Activated T-cell treated with anti-CD3 and anti-CD28 coated beads for 24 hours (primary cell): ENCODE measurements around the gene ZHX3.
"Not testable (repeated sequence)": the region's sequence is repeated elsewhere in the genome, so short reads cannot be mapped to it uniquely, and the experiment has no call there.

ENCODE experiments used
- DNase-seq: peaks from one replicate; pipeline ENCODE4 v3.0.0-alpha.2; 2020; ENCODE audit warnings: low read depth

Gene ZHX3

GRCh38 chr20:41330941-41331340 is 13.4 kb upstream of the ZHX3 start:
- DNase-seq = no peak

GRCh38 chr20:41330343-41330720 is 12.8 kb upstream of the ZHX3 start:
- DNase-seq = no peak

- DNase-seq = peak; percentile 58
Measured at GRCh38 chr20:41329435-41330342, 12.2 kb upstream of the ZHX3 start.

- DNase-seq = no peak
Measured at GRCh38 chr20:41327178-41327577, 9.6 kb upstream of the ZHX3 start.

GRCh38 chr20:41320976-41321375 is 3.4 kb upstream of the ZHX3 start:
- no peak for DNase-seq

- no peak for DNase-seq
Measured at GRCh38 chr20:41320441-41320840, 2.9 kb upstream of the ZHX3 start.

- DNase-seq = no peak
Measured at GRCh38 chr20:41318271-41318649, 729 bp upstream of the ZHX3 start.

GRCh38 chr20:41316602-41317545 is 657 bp downstream of the ZHX3 start:
- peak; percentile 71 for DNase-seq

GRCh38 chr20:41316051-41316450 is 1.5 kb downstream of the ZHX3 start:
- DNase-seq = no peak

GRCh38 chr20:41314386-41314785 is 3.1 kb downstream of the ZHX3 start:
- DNase-seq = no peak

- DNase-seq = not testable (repeated sequence)
Measured at GRCh38 chr20:41312009-41312408, 5.5 kb downstream of the ZHX3 start.

- no peak for DNase-seq
Measured at GRCh38 chr20:41309817-41310216, 7.7 kb downstream of the ZHX3 start.

- no peak for DNase-seq
Measured at GRCh38 chr20:41308726-41309413, 8.7 kb downstream of the ZHX3 start.

- DNase-seq = no peak
Measured at GRCh38 chr20:41308290-41308711, 9.2 kb downstream of the ZHX3 start.

GRCh38 chr20:41307021-41307420 is 10.5 kb downstream of the ZHX3 start:
- DNase-seq = no peak

- DNase-seq = no peak
Measured at GRCh38 chr20:41306061-41306727, 11.3 kb downstream of the ZHX3 start.

- DNase-seq = no peak
Measured at GRCh38 chr20:41304424-41305079, 13.0 kb downstream of the ZHX3 start.

GRCh38 chr20:41304002-41304401 is 13.5 kb downstream of the ZHX3 start:
- DNase-seq = no peak

GRCh38 chr20:41300886-41301285 is 16.6 kb downstream of the ZHX3 start:
- no peak for DNase-seq

- no peak for DNase-seq
Measured at GRCh38 chr20:41300383-41300782, 17.1 kb downstream of the ZHX3 start.

- DNase-seq = no peak
Measured at GRCh38 chr20:41299899-41300298, 17.6 kb downstream of the ZHX3 start.
